HepG2 (cell line): ENCODE results near the gene COPS7B.

Experiments
- MAFG ChIP-seq: sonication (generic); formaldehyde crosslinking; IDR thresholded peaks from 2 replicates; pipeline ENCODE4 v1.5.1; 2020; ENCODE audit warnings: mild to moderate bottlenecking, missing genetic modification reagents
- PHF20 ChIP-seq: sonication (generic); formaldehyde crosslinking; IDR thresholded peaks from 2 replicates; pipeline ENCODE4 v1.5.0; 2020; ENCODE audit warnings: mild to moderate bottlenecking, missing genetic modification reagents
- ZNF484 ChIP-seq: sonication (generic); formaldehyde crosslinking; IDR thresholded peaks from 2 replicates; pipeline ENCODE4 v1.5.1; 2020; ENCODE audit warnings: mild to moderate bottlenecking, low read depth, missing genetic modification reagents, borderline replicate concordance
- TF ChIP-seq, protein P1 (sequence below): sonication (generic); formaldehyde crosslinking; IDR thresholded peaks from 2 replicates; pipeline ENCODE4 v1.5.0; 2020; ENCODE audit warnings: mild to moderate bottlenecking, missing genetic modification reagents, moderate library complexity
- TF ChIP-seq, protein P2 (sequence below): IDR thresholded peaks from 2 replicates; pipeline ENCODE4 v1.6.1; 2016; ENCODE audit warnings: low read depth, control low read depth

DNA sequence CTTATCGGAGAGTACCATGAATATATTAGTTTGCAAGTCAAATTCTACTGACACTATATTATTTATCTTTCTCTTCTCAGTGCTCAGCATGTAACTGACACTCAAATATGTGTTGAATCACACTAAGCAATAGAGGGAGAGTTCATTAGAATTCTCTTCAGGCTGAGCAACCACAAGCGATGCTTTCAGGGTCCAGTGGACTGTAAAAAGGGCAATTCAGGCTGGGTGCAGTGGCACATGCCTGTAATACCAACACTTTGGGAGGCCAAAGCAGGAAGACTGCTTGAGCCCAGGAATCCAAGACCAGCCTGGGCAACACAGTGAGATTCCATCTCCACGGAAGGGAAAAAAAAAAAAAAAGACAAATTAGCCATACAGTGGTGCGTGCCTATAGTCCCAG, 21.5 kb upstream of the COPS7B start:
- TF ChIP-seq MAFG (CRISPR knock-in tag) = no peak
- TF ChIP-seq, protein P1, sequence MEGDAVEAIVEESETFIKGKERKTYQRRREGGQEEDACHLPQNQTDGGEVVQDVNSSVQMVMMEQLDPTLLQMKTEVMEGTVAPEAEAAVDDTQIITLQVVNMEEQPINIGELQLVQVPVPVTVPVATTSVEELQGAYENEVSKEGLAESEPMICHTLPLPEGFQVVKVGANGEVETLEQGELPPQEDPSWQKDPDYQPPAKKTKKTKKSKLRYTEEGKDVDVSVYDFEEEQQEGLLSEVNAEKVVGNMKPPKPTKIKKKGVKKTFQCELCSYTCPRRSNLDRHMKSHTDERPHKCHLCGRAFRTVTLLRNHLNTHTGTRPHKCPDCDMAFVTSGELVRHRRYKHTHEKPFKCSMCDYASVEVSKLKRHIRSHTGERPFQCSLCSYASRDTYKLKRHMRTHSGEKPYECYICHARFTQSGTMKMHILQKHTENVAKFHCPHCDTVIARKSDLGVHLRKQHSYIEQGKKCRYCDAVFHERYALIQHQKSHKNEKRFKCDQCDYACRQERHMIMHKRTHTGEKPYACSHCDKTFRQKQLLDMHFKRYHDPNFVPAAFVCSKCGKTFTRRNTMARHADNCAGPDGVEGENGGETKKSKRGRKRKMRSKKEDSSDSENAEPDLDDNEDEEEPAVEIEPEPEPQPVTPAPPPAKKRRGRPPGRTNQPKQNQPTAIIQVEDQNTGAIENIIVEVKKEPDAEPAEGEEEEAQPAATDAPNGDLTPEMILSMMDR = no peak
- TF ChIP-seq, protein P2, sequence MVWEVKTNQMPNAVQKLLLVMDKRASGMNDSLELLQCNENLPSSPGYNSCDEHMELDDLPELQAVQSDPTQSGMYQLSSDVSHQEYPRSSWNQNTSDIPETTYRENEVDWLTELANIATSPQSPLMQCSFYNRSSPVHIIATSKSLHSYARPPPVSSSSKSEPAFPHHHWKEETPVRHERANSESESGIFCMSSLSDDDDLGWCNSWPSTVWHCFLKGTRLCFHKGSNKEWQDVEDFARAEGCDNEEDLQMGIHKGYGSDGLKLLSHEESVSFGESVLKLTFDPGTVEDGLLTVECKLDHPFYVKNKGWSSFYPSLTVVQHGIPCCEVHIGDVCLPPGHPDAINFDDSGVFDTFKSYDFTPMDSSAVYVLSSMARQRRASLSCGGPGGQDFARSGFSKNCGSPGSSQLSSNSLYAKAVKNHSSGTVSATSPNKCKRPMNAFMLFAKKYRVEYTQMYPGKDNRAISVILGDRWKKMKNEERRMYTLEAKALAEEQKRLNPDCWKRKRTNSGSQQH (CRISPR knock-in tag) = no peak
- no peak for TF ChIP-seq ZNF484 (CRISPR knock-in tag)
- no peak for TF ChIP-seq PHF20 (CRISPR knock-in tag)
